ENCODE results near the gene MBL2. TPM values are rescaled to one million over a fixed set of nuclear protein-coding genes. Genes with fewer than 3 reads are reported as not detected.

The MBL2 gene
- total and polyA plus RNA-seq, 10 of the 15 experiments (the other 5 are each of a cell fraction or from before 2014, with no cell fraction given) = not detected

DNA sequence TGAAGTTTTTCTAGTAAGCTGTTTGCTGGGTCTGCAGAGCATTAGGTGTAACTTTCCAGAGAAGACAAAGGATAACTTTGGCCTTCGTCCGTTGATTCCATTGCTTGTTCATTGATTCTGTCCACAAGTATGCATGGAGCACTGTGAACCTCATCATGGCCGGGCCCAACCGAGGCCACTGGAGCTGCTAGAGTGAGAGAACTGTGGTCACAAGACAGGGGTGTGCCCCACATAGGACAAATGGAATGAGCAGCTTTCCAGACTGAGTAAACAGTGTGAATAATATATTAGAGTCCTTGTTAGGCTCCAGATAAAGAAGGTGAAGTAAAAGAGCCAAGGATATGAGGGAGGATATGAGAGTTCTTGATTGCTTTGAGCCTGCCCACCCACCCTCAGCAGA, 24.9 kb downstream of the MBL2 start (continued):
- no peak for TF ChIP-seq ZBTB4 (CRISPR knock-in tag; IDR thresholded peaks at IDR 0.05)
- no peak for TF ChIP-seq SUZ12 (IDR thresholded peaks at IDR 0.05; ENCODE audit: unreplicated experiment)
- no peak for TF ChIP-seq ELK1 (IDR thresholded peaks at IDR 0.05; ENCODE audit: low read depth, low read length)
- no peak for TF ChIP-seq TAF1 (IDR thresholded peaks at IDR 0.05; ENCODE audit: borderline replicate concordance, low read depth, low read length)
- no peak for TF ChIP-seq SMAD1 (IDR thresholded peaks at IDR 0.05; ENCODE audit: low read depth, partially characterized antibody)
- TF ChIP-seq KLF5 (IDR thresholded peaks at IDR 0.05; ENCODE audit: partially characterized antibody) = no peak
- no peak for TF ChIP-seq GABPA (IDR thresholded peaks at IDR 0.05; ENCODE audit: low read depth)

- POLR2A ChIA-PET = no interaction called here
- 16% methylated on average over 5 of the region's 5 CpGs for whole genome bisulfite sequencing (ENCODE audit: insufficient coverage, insufficient replicate concordance, low lambda C conversion rate, missing lambda C conversion rate)
- intact Hi-C loops (cut with micrococcal nuclease; ENCODE audit: unreplicated experiment) (no loop called here), in situ Hi-C loops (cut with MboI) (no loop called here)
- Histone ChIP-seq H3K4me3 (no peak overlapping the region), H4K20me1 (ENCODE audit: control insufficient read depth, insufficient read depth) (no peaks in the 10 kb centered on the region), H2AFZ (ENCODE audit: control insufficient read depth, low read depth, low read length) (no peak overlapping the region), H3K79me2 (ENCODE audit: control insufficient read depth, insufficient read depth, low read length) (no peaks in the 10 kb centered on the region), H3K36me3 (ENCODE audit: control insufficient read depth in 2 of 2, insufficient read depth in 2 of 2, low read length in 1 of 2) (no peaks in the 10 kb centered on the region), H3K27me3 (replicated peaks in 1 of 2; ENCODE audit: control insufficient read depth in 2 of 2, insufficient read depth in 2 of 2, low read length in 1 of 2) (no peaks in the 10 kb centered on the region), H3K9ac (ENCODE audit: control insufficient read depth, insufficient read depth, low read length) (no peak overlapping the region), H3K9me3 (replicated peaks; ENCODE audit: control insufficient read depth, insufficient read depth, low read length) (no peaks in the 10 kb centered on the region), H3K4me1 (ENCODE audit: control insufficient read depth, insufficient read depth, low read length) (no peaks in the 10 kb centered on the region), H3K27ac (ENCODE audit: control insufficient read depth, insufficient read depth) (no peak overlapping the region), H3K4me2 (ENCODE audit: control insufficient read depth, insufficient read depth) (no peak overlapping the region)
- RAD21 ChIA-PET (ENCODE audit: unreplicated experiment) = no interaction called here
- FAIRE-seq = no peak
- ATAC-seq = no peak
- CTCF ChIA-PET = interaction anchor here (0.6 to 0.7 kb wide), 2 partner anchors 485 to 633 kb away, joined by 3 read pairs; no protein-coding TSS in a partner anchor
- DNase-seq (ENCODE audit: low read depth, low spot score) = no peak
- SMC1A ChIA-PET (ENCODE audit: uncharacterized antibody, unreplicated experiment) = interaction anchor here (0.9 to 1.4 kb wide), 2 partner anchors 10 to 12 kb away, joined by 3 read pairs; no protein-coding TSS in a partner anchor
- BruUV-seq (replicated peaks) = no TSS peak
- no peak for TF ChIP-seq WRNIP1 (IDR thresholded peaks at IDR 0.05; ENCODE audit: borderline replicate concordance, low read depth, low read length)
- no peak for TF ChIP-seq CBFB (IDR thresholded peaks at IDR 0.05; ENCODE audit: low read depth)
- TF ChIP-seq PML (IDR thresholded peaks at IDR 0.05; ENCODE audit: low read length) = no peak
- no peak for TF ChIP-seq ESRRA (IDR thresholded peaks at IDR 0.05; ENCODE audit: low read length)
Measured at GRCh38 chr10:52746169-52746568, 26.4 kb downstream of the MBL2 start.

All from GM12878 (cell line).